ENCODE measurements around the gene PTPN4. TPM values are rescaled to one million over a fixed set of nuclear protein-coding genes. Genes with fewer than 3 reads are reported as not detected.
A peak's percentile ranks its signal among the peaks of the same experiment; 100 is the strongest.

PTPN4 gene
- total RNA-seq, 4 donors from 2014 or later = 35.6 to 61.5 (median 51.6) TPM

GRCh38 chr2:120001471-120001870 is 241.7 kb downstream of the PTPN4 start:
- intact Hi-C loops (cut with DNase I; ENCODE audit: low total_unique reads) = no loop called here
- Histone ChIP-seq H3K27ac (no peak overlapping the region), H3K27me3 (no peaks in the 10 kb centered on the region)

GRCh38 chr2:120004254-120004653 is 244.5 kb downstream of the PTPN4 start:
- Histone ChIP-seq H3K9me3 (no peaks in the 10 kb centered on the region), H3K4me1 (no peaks in the 10 kb centered on the region), H3K27me3 (no peaks in the 10 kb centered on the region), H3K27ac (no peak overlapping the region), H3K4me3 (no peak overlapping the region), H3K36me3 (no peaks in the 10 kb centered on the region)
- TF ChIP-seq CTCF (IDR thresholded peaks at IDR 0.05) = no peak
- no peak for TF ChIP-seq POLR2A (IDR thresholded peaks at IDR 0.05)
- DNase-seq = no peak
- intact Hi-C loops (cut with DNase I; ENCODE audit: low total_unique reads) = no loop called here

More at GRCh38 chr2:120001471-120001870, 241.7 kb downstream of the PTPN4 start:
- no peak for TF ChIP-seq POLR2A (IDR thresholded peaks at IDR 0.05)
- no peak for TF ChIP-seq CTCF (IDR thresholded peaks at IDR 0.05)
- no peaks in the 10 kb centered on the region for H3K36me3 ChIP-seq
- no peaks in the 10 kb centered on the region for H3K4me1 ChIP-seq
- H3K4me3 ChIP-seq = no peak overlapping the region
- H3K9me3 ChIP-seq = no peaks in the 10 kb centered on the region
- DNase-seq = no peak

GRCh38 chr2:120005834-120006521 is 246.3 kb downstream of the PTPN4 start:
- no peak overlapping the region for H3K4me3 ChIP-seq
- H3K4me1 ChIP-seq = no peaks in the 10 kb centered on the region
- TF ChIP-seq CTCF (IDR thresholded peaks at IDR 0.05) (no peak), POLR2A (IDR thresholded peaks at IDR 0.05) (no peak)
- intact Hi-C loops (cut with DNase I; ENCODE audit: low total_unique reads) = no loop called here
- H3K9me3 ChIP-seq = no peaks in the 10 kb centered on the region
- no peak overlapping the region for H3K27ac ChIP-seq
- H3K27me3 ChIP-seq = no peaks in the 10 kb centered on the region
- no peak for DNase-seq
- no peaks in the 10 kb centered on the region for H3K36me3 ChIP-seq

GRCh38 chr2:120007851-120008250 is 248.1 kb downstream of the PTPN4 start:
- H3K4me1 ChIP-seq = no peaks in the 10 kb centered on the region
- TF ChIP-seq CTCF (IDR thresholded peaks at IDR 0.05) (no peak), POLR2A (IDR thresholded peaks at IDR 0.05) (no peak)
- intact Hi-C loops (cut with DNase I; ENCODE audit: low total_unique reads) = no loop called here
- H3K4me3 ChIP-seq = no peak overlapping the region
- H3K9me3 ChIP-seq = no peaks in the 10 kb centered on the region
- no peak for DNase-seq
- no peak overlapping the region for H3K27ac ChIP-seq
- H3K27me3 ChIP-seq = no peaks in the 10 kb centered on the region
- H3K36me3 ChIP-seq = no peaks in the 10 kb centered on the region

- TF ChIP-seq POLR2A (IDR thresholded peaks at IDR 0.05) (no peak), CTCF (IDR thresholded peaks at IDR 0.05) (no peak)
- intact Hi-C loops (cut with DNase I; ENCODE audit: low total_unique reads) = no loop called here
- H3K4me1 ChIP-seq = no peaks in the 10 kb centered on the region
- no peaks in the 10 kb centered on the region for H3K27me3 ChIP-seq
- no peak for DNase-seq
- no peaks in the 10 kb centered on the region for H3K36me3 ChIP-seq
- peak overlapping the region; percentile 70 to 79 for H3K4me3 ChIP-seq
- H3K27ac ChIP-seq = peak overlapping the region; percentile 82 to 86
- no peaks in the 10 kb centered on the region for H3K9me3 ChIP-seq
Observed at GRCh38 chr2:120012363-120012762, 252.6 kb downstream of the PTPN4 start.

Measured in uterus (tissue), 4 donors.